Measurements from ENCODE around the gene SLC25A24.
A peak's percentile ranks its signal among the peaks of the same experiment; 100 is the strongest.

Gene SLC25A24

GRCh38 chr1:108097018-108097417, 103.1 kb downstream of the SLC25A24 start:
- Histone ChIP-seq H3K27me3 (no peaks in the 10 kb centered on the region), H3K9me3 (replicated peaks in 1 of 11) (peaks cover 0 to 11% (median 7%) of the 10 kb centered on the region in 11 experiments; a peak in 10 of 22 replicates), H3K27ac (no peak overlapping the region), H3K4me2 (peak overlapping the region in 3 of 11 experiments; percentile 22 to 48 (median 26); a peak in 3 of 22 replicates), H4K20me1 (no peaks in the 10 kb centered on the region), H3K9ac (no peak overlapping the region), H3K4me3 (no peak overlapping the region), H3K36me3 (no peaks in the 10 kb centered on the region), H3K4me1 (peaks cover 0 to 10% (median 7%) of the 10 kb centered on the region in 10 experiments; a peak in 14 of 20 replicates)
- no peak for TF ChIP-seq Cebpa-rat (IDR thresholded peaks at IDR 0.05)

GRCh38 chr1:108096089-108096488, 104.1 kb downstream of the SLC25A24 start:
- Histone ChIP-seq H3K4me3 (no peak overlapping the region), H3K4me1 (peaks cover 0 to 12% (median 7%) of the 10 kb centered on the region in 10 experiments; a peak in 12 of 20 replicates), H3K27ac (no peak overlapping the region), H3K9ac (no peak overlapping the region), H4K20me1 (no peaks in the 10 kb centered on the region), H3K4me2 (no peak overlapping the region), H3K36me3 (no peaks in the 10 kb centered on the region), H3K27me3 (no peaks in the 10 kb centered on the region), H3K9me3 (replicated peaks in 1 of 11) (peaks cover 0 to 11% (median 7%) of the 10 kb centered on the region in 11 experiments; a peak in 10 of 22 replicates)
- no peak for TF ChIP-seq Cebpa-rat (IDR thresholded peaks at IDR 0.05)

DNA sequence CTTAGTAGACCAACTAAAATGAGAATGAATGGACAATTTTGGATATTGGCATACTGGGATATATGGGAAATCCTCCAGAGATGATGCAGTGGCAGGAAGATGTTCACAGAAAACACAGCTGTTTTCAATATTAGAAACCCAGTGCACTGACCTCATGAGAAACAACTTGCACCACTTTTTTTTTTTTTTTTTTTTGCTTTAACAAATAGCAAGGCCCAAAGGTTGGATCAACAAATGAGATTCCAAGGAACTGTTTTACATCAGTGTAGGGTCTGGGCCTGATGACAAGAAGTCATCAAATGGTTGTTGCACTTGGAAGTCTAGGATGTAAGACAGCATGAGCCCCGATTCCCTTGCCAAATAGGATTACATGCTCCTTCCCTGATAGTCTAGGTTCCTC, 110.7 kb downstream of the SLC25A24 start:
- no peaks in the 10 kb centered on the region for H3K36me3 ChIP-seq
- H3K4me3 ChIP-seq: no peak overlapping the region
- H3K9ac ChIP-seq: no peak overlapping the region
- no peaks in the 10 kb centered on the region for H4K20me1 ChIP-seq
- H3K4me2 ChIP-seq: no peak overlapping the region
- peaks cover 0 to 5% (median 0%) of the 10 kb centered on the region in 10 experiments; a peak in 1 of 20 replicates for H3K4me1 ChIP-seq
- peaks cover 0 to 5% (median 0%) of the 10 kb centered on the region in 11 experiments; a peak in 1 of 22 replicates for H3K9me3 ChIP-seq (replicated peaks in 1 of 11)
- TF ChIP-seq Cebpa-rat (IDR thresholded peaks at IDR 0.05): no peak
- H3K27ac ChIP-seq: no peak overlapping the region
- no peaks in the 10 kb centered on the region for H3K27me3 ChIP-seq

DNA sequence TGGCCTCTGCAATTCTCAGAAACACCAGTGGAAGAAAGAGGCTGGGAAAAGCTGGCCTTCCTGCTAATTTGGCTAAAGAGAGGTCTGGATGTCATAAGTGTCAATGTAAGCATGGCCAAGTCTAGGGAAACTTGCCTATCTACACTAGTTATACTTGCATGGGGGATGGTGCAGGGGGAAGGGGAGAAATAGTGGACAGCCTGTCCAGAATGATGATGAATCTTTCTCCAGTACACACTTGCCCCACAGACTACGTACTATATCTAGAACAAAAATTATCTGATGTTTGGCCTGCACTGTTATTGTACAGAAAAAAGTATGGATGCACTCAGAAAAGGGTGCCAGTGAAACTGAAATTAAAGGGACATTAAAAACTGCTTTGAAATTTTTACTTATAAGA, 114.5 kb downstream of the SLC25A24 start:
- H3K9ac ChIP-seq: no peak overlapping the region
- no peaks in the 10 kb centered on the region for H3K36me3 ChIP-seq
- no peaks in the 10 kb centered on the region for H3K27me3 ChIP-seq
- H4K20me1 ChIP-seq: no peaks in the 10 kb centered on the region
- no peak for TF ChIP-seq Cebpa-rat (IDR thresholded peaks at IDR 0.05)
- H3K4me3 ChIP-seq: no peak overlapping the region
- H3K4me2 ChIP-seq: no peak overlapping the region
- H3K4me1 ChIP-seq: peaks cover 17 to 25% (median 21%) of the 10 kb centered on the region in 10 experiments
- H3K9me3 ChIP-seq (replicated peaks in 1 of 11): no peaks in the 10 kb centered on the region
- no peak overlapping the region for H3K27ac ChIP-seq

DNA sequence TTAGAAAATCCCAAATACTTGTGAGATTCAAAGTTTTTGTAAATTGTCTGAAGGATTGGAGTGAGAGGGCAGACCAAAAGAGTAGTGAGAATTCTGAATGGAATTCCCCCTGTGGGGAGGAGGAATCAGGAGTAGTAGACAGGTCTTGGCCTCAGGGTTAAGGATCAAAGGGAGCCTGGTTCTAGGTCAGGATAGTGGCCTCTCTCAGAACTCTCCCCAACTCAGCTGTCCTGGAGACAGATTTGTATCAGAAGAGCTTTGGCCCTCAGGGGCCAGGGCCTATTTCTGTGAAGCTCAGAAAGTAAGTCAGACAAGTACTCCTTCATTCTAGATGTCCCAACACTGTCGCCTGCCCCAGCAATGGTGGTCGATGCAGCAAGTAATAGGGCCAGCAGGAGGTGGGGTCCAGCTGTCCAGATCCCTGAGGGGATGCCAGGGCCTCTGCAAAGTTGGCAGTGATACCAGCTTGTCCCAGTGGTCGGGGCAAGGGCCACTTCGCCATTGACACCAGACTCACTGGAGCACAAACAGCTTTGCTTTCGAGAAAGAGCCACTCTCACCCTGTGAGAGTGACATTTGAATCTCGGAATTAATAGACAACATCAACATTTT, 115.2 kb downstream of the SLC25A24 start:
- no peak overlapping the region for H3K4me3 ChIP-seq
- H3K4me1 ChIP-seq: peaks cover 22 to 31% (median 26%) of the 10 kb centered on the region in 10 experiments
- no peak overlapping the region for H3K9ac ChIP-seq
- H3K27me3 ChIP-seq: no peaks in the 10 kb centered on the region
- H3K4me2 ChIP-seq: no peak overlapping the region
- H3K27ac ChIP-seq: no peak overlapping the region
- H4K20me1 ChIP-seq: no peaks in the 10 kb centered on the region
- no peaks in the 10 kb centered on the region for H3K9me3 ChIP-seq (replicated peaks in 1 of 11)
- H3K36me3 ChIP-seq: no peaks in the 10 kb centered on the region
- no peak for TF ChIP-seq Cebpa-rat (IDR thresholded peaks at IDR 0.05)
